T-cell (primary cell): ENCODE data around the gene GHR. TPM values are rescaled to one million over a fixed set of nuclear protein-coding genes. Genes with fewer than 3 reads are reported as not detected.

Source experiments
- ATAC-seq, 4 experiments: fragments of 200-7000 bp in 3 of 4; fragments of 150-1000 bp in 1 of 4; cut with Tn5 transposase; replicated peaks in 1 of 4; 1 replicate in 3 of 4; 2 replicates in 1 of 4; pipeline ENCODE4 v1.10.0; 2021; ENCODE audit warnings: moderate library complexity in 3 of 4, mild to moderate bottlenecking in 2 of 4, moderate number of reproducible peaks in 1 of 4
- CTCF ChIA-PET, 2 donors: fragments of 300-600 bp; sonication (Branson Sonifier 250); formaldehyde crosslinking; loops; one replicate each; lab custom pipeline; 2022; ENCODE audit warnings: antibody characterized with exemption in 2 of 2; lab: Charles Lee
- POLR2A ChIA-PET, 2 donors: fragments of 300-600 bp; sonication (Branson Sonifier 250); formaldehyde crosslinking; loops; one replicate each; lab custom pipeline; 2022; ENCODE audit warnings: antibody characterized with exemption in 2 of 2; lab: Charles Lee
- DNase-seq, 35 experiments: peaks; one replicate each; pipeline versions ENCODE4 v3.0.0 to v3.0.0-alpha.2; 2013 to 2023
- H3K27ac ChIP-seq: one replicate; pipeline ENCODE4 v1.5.1; 2013; ENCODE audit warnings: low read length
- H3K27me3 ChIP-seq, 2 experiments: replicated peaks in 1 of 2; 1 replicate in 1 of 2; 2 replicates in 1 of 2; pipeline versions ENCODE4 v1.6.1 to v1.7.0; 2013; ENCODE audit warnings: low read length in 1 of 2, mixed read lengths in 1 of 2; ENCODE audit not compliant: control insufficient read depth in 2 of 2, insufficient read depth in 2 of 2; ENCODE audit errors: extremely low read depth in 1 of 2
- H3K36me3 ChIP-seq, 2 donors: 1 replicate in 1 of 2; 2 replicates in 1 of 2; pipeline versions ENCODE4 v1.6.1 to v1.7.0; 2013; ENCODE audit warnings: low read length in 1 of 2; ENCODE audit not compliant: control insufficient read depth in 2 of 2, insufficient read depth in 1 of 2; ENCODE audit errors: extremely low read depth in 1 of 2
- H3K4me1 ChIP-seq, 2 experiments: 1 replicate in 1 of 2; 2 replicates in 1 of 2; pipeline versions ENCODE4 v1.6.1 to v1.7.0; 2013; ENCODE audit warnings: low read length in 2 of 2, mixed read lengths in 1 of 2; ENCODE audit not compliant: insufficient read depth in 2 of 2, control insufficient read depth in 1 of 2; ENCODE audit errors: extremely low read depth in 1 of 2
- H3K4me3 ChIP-seq, 2 donors: 1 replicate in 1 of 2; 2 replicates in 1 of 2; pipeline versions ENCODE4 v1.5.1 to v1.7.0; 2013; ENCODE audit warnings: mild to moderate bottlenecking in 2 of 2, low read length in 1 of 2, moderate library complexity in 1 of 2; ENCODE audit not compliant: control insufficient read depth in 1 of 2; ENCODE audit errors: extremely low read depth in 1 of 2
- H3K9me3 ChIP-seq: 2 replicates; pipeline ENCODE4 v1.7.0; 2013
- H3K27ac Mint-ChIP-seq, 2 donors: one replicate each; pipeline ENCODE4 v1.8.0; 2020 to 2021; ENCODE audit warnings: mild to moderate bottlenecking in 2 of 2, mixed read lengths in 2 of 2
- H3K27me3 Mint-ChIP-seq, 2 donors: one replicate each; pipeline ENCODE4 v1.8.0; 2021 to 2022; ENCODE audit warnings: mixed read lengths in 2 of 2
- H3K36me3 Mint-ChIP-seq: one replicate; pipeline ENCODE4 v1.8.0; 2021; ENCODE audit warnings: mixed read lengths
- H3K4me1 Mint-ChIP-seq, 3 donors: one replicate each; pipeline ENCODE4 v1.8.0; 2020 to 2022; ENCODE audit warnings: mixed read lengths in 3 of 3, mild to moderate bottlenecking in 1 of 3
- H3K4me3 Mint-ChIP-seq, 3 donors: one replicate each; pipeline ENCODE4 v1.8.0; 2020 to 2022; ENCODE audit warnings: mild to moderate bottlenecking in 3 of 3, mixed read lengths in 3 of 3, moderate library complexity in 3 of 3
- H3K9me3 Mint-ChIP-seq, 3 donors: one replicate each; pipeline ENCODE4 v1.8.0; 2020 to 2022; ENCODE audit warnings: mixed read lengths in 3 of 3
- WGBS: methylation state at CpG from one replicate; pipeline ENCODE4 v1.1.5; 2013; ENCODE audit warnings: missing lambda C conversion rate; ENCODE audit not compliant: insufficient coverage; 5-methylcytosine and 5-hydroxymethylcytosine counted together
- total RNA-seq, 35 experiments: library from RNA in 6 of 35; stranded (reverse) in 6 of 35; fragments of 120-200 nt in 1 of 35; gene quantifications; one replicate each; pipeline versions ENCODE4 v1.2.1 to v1.2.4 and lab custom pipeline; 2013 to 2026

Gene GHR
- total RNA-seq, 5 donors from 2014 or later (not counting 1 experiment from before 2014, with no cell fraction given) = 0.06 TPM; not detected in 4

- CTCF ChIA-PET = no interaction called here
- H3K4me1 ChIP-seq = no peaks in the 10 kb centered on the region
- ATAC-seq = no peak
Observed at GRCh38 chr5:42494414-42494813, 71.2 kb downstream of the GHR start.

GRCh38 chr5:42495914-42496313, 72.7 kb downstream of the GHR start:
- Mint-ChIP-seq H3K27ac (no peak overlapping the region), H3K36me3 (no peaks in the 10 kb centered on the region), H3K27me3 (peaks cover 3 to 8% of the 10 kb centered on the region in 2 donors), H3K4me1 (no peaks in the 10 kb centered on the region), H3K9me3 (no peaks in the 10 kb centered on the region), H3K4me3 (no peak overlapping the region)
- H3K36me3 ChIP-seq = no peaks in the 10 kb centered on the region
- no peaks in the 10 kb centered on the region for H3K27me3 ChIP-seq
- WGBS = no CpG with 5 or more reads among the region's 2 CpGs
- no peak overlapping the region for H3K4me3 ChIP-seq
- CTCF ChIA-PET = no interaction called here
- no peaks in the 10 kb centered on the region for H3K9me3 ChIP-seq
- H3K4me1 ChIP-seq = no peaks in the 10 kb centered on the region
- H3K27ac ChIP-seq = no peak overlapping the region
- DNase-seq (no peak), ATAC-seq (no peak)
- POLR2A ChIA-PET = no interaction called here

More at GRCh38 chr5:42494414-42494813, 71.2 kb downstream of the GHR start:
- POLR2A ChIA-PET = no interaction called here
- Mint-ChIP-seq H3K9me3 (no peaks in the 10 kb centered on the region), H3K27me3 (peaks cover 3 to 8% of the 10 kb centered on the region in 2 donors), H3K4me1 (no peaks in the 10 kb centered on the region), H3K36me3 (no peaks in the 10 kb centered on the region), H3K27ac (no peak overlapping the region), H3K4me3 (no peak overlapping the region)
- Histone ChIP-seq H3K9me3 (no peaks in the 10 kb centered on the region), H3K27ac (no peak overlapping the region), H3K4me3 (no peak overlapping the region), H3K27me3 (no peaks in the 10 kb centered on the region), H3K36me3 (no peaks in the 10 kb centered on the region)
- no peak for DNase-seq
- no CpG with 5 or more reads among the region's 4 CpGs for WGBS

GRCh38 chr5:42496397-42497156, 73.3 kb downstream of the GHR start:
- WGBS = 67% methylated on average over 2 of the region's 4 CpGs
- no peaks in the 10 kb centered on the region for H3K9me3 Mint-ChIP-seq

GRCh38 chr5:42498000-42498399, 74.8 kb downstream of the GHR start:
- Mint-ChIP-seq H3K27me3 (peaks cover under 1 to 8% of the 10 kb centered on the region in 2 donors), H3K4me3 (no peak overlapping the region), H3K36me3 (no peaks in the 10 kb centered on the region), H3K4me1 (no peaks in the 10 kb centered on the region), H3K9me3 (no peaks in the 10 kb centered on the region), H3K27ac (no peak overlapping the region)
- no peak overlapping the region for H3K4me3 ChIP-seq
- H3K36me3 ChIP-seq = no peaks in the 10 kb centered on the region
- no peaks in the 10 kb centered on the region for H3K27me3 ChIP-seq
- H3K9me3 ChIP-seq = no peaks in the 10 kb centered on the region
- DNase-seq (no peak), ATAC-seq (no peak)
- ChIA-PET CTCF (no interaction called here), POLR2A (no interaction called here)
- WGBS = 67% methylated on average over 1 of the region's 1 CpG
- H3K4me1 ChIP-seq = no peaks in the 10 kb centered on the region
- no peak overlapping the region for H3K27ac ChIP-seq

More at GRCh38 chr5:42496397-42497156, 73.3 kb downstream of the GHR start:
- no peak overlapping the region for H3K4me3 ChIP-seq
- ChIA-PET POLR2A (no interaction called here), CTCF (no interaction called here)
- no peaks in the 10 kb centered on the region for H3K27me3 ChIP-seq
- H3K27ac ChIP-seq = no peak overlapping the region
- Mint-ChIP-seq H3K27me3 (peaks cover 3 to 8% of the 10 kb centered on the region in 2 donors), H3K4me1 (no peaks in the 10 kb centered on the region), H3K27ac (no peak overlapping the region), H3K36me3 (no peaks in the 10 kb centered on the region), H3K4me3 (no peak overlapping the region)
- H3K36me3 ChIP-seq = no peaks in the 10 kb centered on the region
- no peak for ATAC-seq
- no peak for DNase-seq
- H3K4me1 ChIP-seq = no peaks in the 10 kb centered on the region
- no peaks in the 10 kb centered on the region for H3K9me3 ChIP-seq

DNA sequence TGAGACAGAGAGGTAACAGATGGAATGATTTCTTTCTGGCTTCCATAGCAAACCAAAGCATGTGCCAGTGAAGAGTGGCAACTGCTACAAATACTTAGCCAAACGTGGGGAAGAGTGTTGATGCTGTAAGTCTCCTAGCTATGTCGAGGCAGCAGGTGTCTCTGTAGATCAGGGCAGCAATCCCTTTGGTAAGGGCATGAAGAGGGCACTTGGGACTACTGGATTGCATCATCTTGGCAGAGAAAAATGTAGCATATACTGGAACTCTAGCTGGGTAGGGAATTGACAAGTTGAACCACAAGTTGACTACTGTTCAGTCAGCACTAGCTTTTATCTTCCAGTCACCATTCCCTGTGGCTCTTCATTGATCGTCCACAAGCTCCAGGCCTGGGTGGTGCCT, 75.8 kb downstream of the GHR start:
- no peak overlapping the region for H3K4me3 Mint-ChIP-seq
- ChIA-PET CTCF (no interaction called here), POLR2A (interaction anchor here in 1 of 2 donors (0.6 kb wide), 1 partner anchor 61 kb away, joined by 3 read pairs; no protein-coding TSS in a partner anchor)
- no peaks in the 10 kb centered on the region for H3K9me3 ChIP-seq
- peaks cover 0 to 8% of the 10 kb centered on the region in 2 donors for H3K27me3 Mint-ChIP-seq
- ATAC-seq (no peak), DNase-seq (no peak)
- no peaks in the 10 kb centered on the region for H3K36me3 Mint-ChIP-seq
- H3K27ac ChIP-seq = no peak overlapping the region
- no peaks in the 10 kb centered on the region for H3K4me1 Mint-ChIP-seq
- H3K27ac Mint-ChIP-seq = no peak overlapping the region
- H3K9me3 Mint-ChIP-seq = no peaks in the 10 kb centered on the region
- H3K27me3 ChIP-seq = no peaks in the 10 kb centered on the region
- H3K4me3 ChIP-seq = no peak overlapping the region
- no peaks in the 10 kb centered on the region for H3K4me1 ChIP-seq
- 25% methylated on average over 2 of the region's 3 CpGs for WGBS
- H3K36me3 ChIP-seq = no peaks in the 10 kb centered on the region

DNA sequence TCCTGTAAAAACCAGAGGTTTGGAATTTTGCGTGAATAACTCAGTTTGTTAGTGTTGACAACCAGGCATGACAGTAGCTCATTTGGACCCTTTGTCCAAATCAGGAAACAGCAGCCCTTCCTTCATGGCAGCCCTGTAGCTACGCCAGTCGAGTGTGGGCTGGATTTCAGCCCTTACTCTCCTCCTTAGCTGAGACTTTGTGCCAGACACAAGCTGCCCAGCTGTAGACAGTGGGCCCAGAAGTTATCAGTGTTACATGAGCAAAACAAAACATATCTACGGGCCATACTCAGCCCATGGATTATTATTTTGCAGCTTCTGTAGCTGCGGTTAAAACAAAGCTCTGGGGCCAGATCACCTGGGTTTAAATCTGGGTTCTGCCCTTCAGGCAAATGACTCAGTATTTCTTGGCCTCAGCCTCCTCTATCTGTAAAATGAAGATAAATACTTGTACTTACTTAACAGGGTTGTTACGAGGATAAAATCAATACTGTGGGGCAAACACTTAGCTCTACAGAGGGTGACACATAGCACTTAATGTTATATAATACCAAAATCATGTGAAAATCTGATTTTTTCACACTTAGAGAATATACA, 76.9 kb downstream of the GHR start:
- WGBS = 85% methylated on average over 4 of the region's 6 CpGs
- Histone ChIP-seq H3K4me1 (no peaks in the 10 kb centered on the region), H3K4me3 (no peak overlapping the region), H3K36me3 (no peaks in the 10 kb centered on the region), H3K27me3 (no peaks in the 10 kb centered on the region), H3K9me3 (no peaks in the 10 kb centered on the region), H3K27ac (no peak overlapping the region)
- ChIA-PET CTCF (no interaction called here), POLR2A (no interaction called here)
- no peaks in the 10 kb centered on the region for H3K9me3 Mint-ChIP-seq
- H3K36me3 Mint-ChIP-seq = no peaks in the 10 kb centered on the region
- DNase-seq (no peak), ATAC-seq (no peak)
- no peak overlapping the region for H3K4me3 Mint-ChIP-seq
- H3K4me1 Mint-ChIP-seq = no peaks in the 10 kb centered on the region
- peaks cover 0 to 5% of the 10 kb centered on the region in 2 donors for H3K27me3 Mint-ChIP-seq
- no peak overlapping the region for H3K27ac Mint-ChIP-seq
